ENCODE results near the gene MARCO. TPM values are rescaled to one million over a fixed set of nuclear protein-coding genes. Genes with fewer than 3 reads are reported as not detected.

The MARCO gene
- total RNA-seq, 2 donors from 2014 or later: 10.4 to 13.7 TPM

DNA sequence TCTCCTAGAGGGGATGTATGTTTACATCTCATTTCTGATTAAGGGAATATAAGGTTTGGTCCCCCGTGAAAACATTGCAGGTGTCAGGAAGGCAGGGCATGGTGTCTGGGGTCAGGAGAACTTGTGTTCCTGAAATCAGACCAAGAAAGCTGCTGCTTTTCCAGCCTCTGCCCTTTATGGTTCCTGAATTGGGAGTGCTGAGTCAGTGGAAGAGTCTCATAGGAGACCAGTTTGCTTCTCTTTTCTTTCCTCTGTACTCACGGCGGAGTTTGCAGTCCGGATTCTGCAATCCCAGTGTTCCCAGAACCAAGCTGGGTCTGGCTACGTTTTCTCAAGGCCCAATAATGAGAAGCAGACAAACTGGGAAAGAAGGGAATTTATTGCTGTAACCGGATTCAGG lies 5.1 kb upstream of the MARCO start:
- peaks cover 12% of the 10 kb centered on the region for H3K9me3 ChIP-seq
- ATAC-seq (ENCODE audit: insufficient number of reproducible peaks, low FRiP score, low read depth): no peak
- TF ChIP-seq CTCF (IDR thresholded peaks at IDR 0.05): no peak
- H3K4me1 ChIP-seq (ENCODE audit: control insufficient read depth in 1 of 2, low read depth in 2 of 2): no peaks in the 10 kb centered on the region
- no peak overlapping the region for H3K27ac ChIP-seq
- no peaks in the 10 kb centered on the region for H3K27me3 ChIP-seq (replicated peaks; ENCODE audit: insufficient read depth)
- H3K4me3 ChIP-seq: no peak overlapping the region
- DNase-seq (ENCODE audit: low spot score): no peak
- no peaks in the 10 kb centered on the region for H3K36me3 ChIP-seq

- Histone ChIP-seq H3K9me3 (peaks cover 4% of the 10 kb centered on the region), H3K36me3 (no peaks in the 10 kb centered on the region), H3K27ac (no peak overlapping the region), H3K4me3 (no peak overlapping the region), H3K4me1 (ENCODE audit: control insufficient read depth in 1 of 2, low read depth in 2 of 2) (no peaks in the 10 kb centered on the region), H3K27me3 (replicated peaks; ENCODE audit: insufficient read depth) (no peaks in the 10 kb centered on the region)
- ATAC-seq (ENCODE audit: insufficient number of reproducible peaks, low FRiP score, low read depth) (no peak), DNase-seq (ENCODE audit: low spot score) (no peak)
- no peak for TF ChIP-seq CTCF (IDR thresholded peaks at IDR 0.05)
Observed at GRCh38 chr2:118937817-118938216, 4.2 kb upstream of the MARCO start.

DNA sequence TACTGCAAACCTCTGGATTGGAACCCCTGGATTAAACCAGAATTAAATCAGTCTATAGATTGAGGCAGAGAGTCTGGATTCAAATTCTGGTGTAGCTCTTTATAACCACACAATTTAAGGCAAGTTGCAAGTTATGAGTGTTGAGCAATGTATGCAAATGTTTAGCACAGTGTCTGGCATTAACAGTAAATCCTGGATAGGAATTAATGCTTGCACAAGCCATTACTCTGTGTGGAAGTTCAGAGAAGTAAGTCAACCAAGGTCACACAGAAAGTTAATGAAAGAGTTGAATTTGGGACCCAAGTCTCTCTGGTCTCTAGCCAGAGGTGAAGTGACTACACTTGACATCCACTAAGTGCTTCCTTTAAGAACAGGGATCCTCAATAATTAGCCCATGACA lies 2.0 kb upstream of the MARCO start:
- TF ChIP-seq CTCF (IDR thresholded peaks at IDR 0.05): no peak
- Histone ChIP-seq H3K27ac (no peak overlapping the region), H3K36me3 (no peaks in the 10 kb centered on the region), H3K4me3 (no peak overlapping the region), H3K9me3 (no peaks in the 10 kb centered on the region), H3K27me3 (replicated peaks; ENCODE audit: insufficient read depth) (no peaks in the 10 kb centered on the region), H3K4me1 (ENCODE audit: control insufficient read depth in 1 of 2, low read depth in 2 of 2) (no peaks in the 10 kb centered on the region)
- DNase-seq (ENCODE audit: low spot score) (no peak), ATAC-seq (ENCODE audit: insufficient number of reproducible peaks, low FRiP score, low read depth) (no peak)

DNA sequence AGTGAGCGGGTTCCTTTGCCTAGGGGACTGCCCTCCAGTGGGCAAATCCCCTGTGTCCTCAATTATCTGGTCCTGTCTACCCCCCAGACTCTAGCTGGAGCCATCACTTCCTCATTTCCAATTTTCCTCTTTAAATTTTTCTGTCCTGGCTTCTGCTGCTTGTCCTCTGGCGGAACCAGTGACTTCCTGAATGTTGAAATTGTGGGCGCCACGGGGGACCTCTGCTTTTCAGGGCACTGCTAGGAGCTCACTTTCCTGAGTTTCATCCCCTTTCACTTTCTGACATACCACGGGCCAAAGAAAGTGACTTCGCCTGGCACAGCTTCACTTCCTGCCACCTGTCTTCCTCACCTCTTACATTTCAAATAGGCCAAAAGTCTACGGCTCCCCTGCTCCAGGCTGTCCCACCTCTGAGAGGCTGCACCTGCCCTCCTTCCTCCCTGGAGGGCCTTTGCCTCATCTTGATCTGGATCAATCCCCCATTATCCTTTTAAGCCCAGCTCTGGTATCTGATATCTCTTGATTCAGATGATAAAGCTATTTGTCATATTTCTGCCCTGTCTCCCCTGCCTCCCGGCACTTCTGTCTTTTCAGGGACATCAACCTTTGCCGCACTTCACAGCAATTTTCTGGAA lies 1.4 kb upstream of the MARCO start:
- no peak for TF ChIP-seq CTCF (IDR thresholded peaks at IDR 0.05)
- no peaks in the 10 kb centered on the region for H3K27me3 ChIP-seq (replicated peaks; ENCODE audit: insufficient read depth)

GRCh38 chr2:118943286-118943685 lies 1.3 kb downstream of the MARCO start:
- Histone ChIP-seq H3K4me3 (no peak overlapping the region), H3K27ac (no peak overlapping the region), H3K27me3 (replicated peaks; ENCODE audit: insufficient read depth) (no peaks in the 10 kb centered on the region), H3K9me3 (no peaks in the 10 kb centered on the region), H3K4me1 (ENCODE audit: control insufficient read depth in 1 of 2, low read depth in 2 of 2) (no peaks in the 10 kb centered on the region), H3K36me3 (no peaks in the 10 kb centered on the region)
- no peak for ATAC-seq (ENCODE audit: insufficient number of reproducible peaks, low FRiP score, low read depth)
- no peak for TF ChIP-seq CTCF (IDR thresholded peaks at IDR 0.05)
- no peak for DNase-seq (ENCODE audit: low spot score)

More for the DNA sequence above, 1.4 kb upstream of the MARCO start:
- Histone ChIP-seq H3K9me3 (no peaks in the 10 kb centered on the region), H3K4me1 (ENCODE audit: control insufficient read depth in 1 of 2, low read depth in 2 of 2) (no peaks in the 10 kb centered on the region), H3K27ac (no peak overlapping the region), H3K4me3 (no peak overlapping the region), H3K36me3 (no peaks in the 10 kb centered on the region)
- ATAC-seq (ENCODE audit: insufficient number of reproducible peaks, low FRiP score, low read depth): no peak
- no peak for DNase-seq (ENCODE audit: low spot score)

All from thoracic aorta (tissue), 2 donors.